22Rv1 (cell line): ENCODE measurements around the gene LRBA.

Experiments used
- CTCF ChIP-seq: fragments of 450-650 bp; IDR thresholded peaks from 2 replicates; pipeline ENCODE4 v1.5.1; 2017; ENCODE audit warnings: mild to moderate bottlenecking
- ZFX ChIP-seq: fragments of 450-650 bp; IDR thresholded peaks from 2 replicates; pipeline ENCODE4 v1.6.1; 2017; ENCODE audit warnings: antibody characterized with exemption, borderline replicate concordance

DNA sequence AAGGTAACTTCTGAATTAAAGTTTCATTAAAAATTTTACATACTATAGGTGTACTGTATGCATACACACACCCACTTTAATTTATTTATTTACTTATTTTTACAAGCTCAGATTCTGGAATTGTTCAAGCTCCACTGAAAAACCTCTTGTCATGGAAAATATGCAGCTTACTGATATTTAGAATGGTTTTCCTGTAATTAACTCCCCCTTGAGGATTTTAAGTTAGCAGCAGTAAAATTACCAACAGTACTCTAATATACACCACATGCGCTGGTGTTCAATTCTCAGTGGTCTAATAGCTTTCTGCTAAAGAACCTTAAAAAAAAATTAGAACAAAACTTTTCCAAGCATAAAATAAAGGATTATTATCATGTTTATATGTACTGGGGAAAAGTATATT lies 421.1 kb downstream of the LRBA start:
- peak; percentile 33 for TF ChIP-seq CTCF
- no peak for TF ChIP-seq ZFX
